HG02678 (cell line): ENCODE results near the gene PKD2.
"Not testable (repeated sequence)": the region's sequence is repeated elsewhere in the genome, so short reads cannot be mapped to it uniquely, and the experiment has no call there.

Experiments
- ATAC-seq: cut with Tn5 transposase; IDR thresholded peaks from one replicate; pipeline ENCODE4 v1.9.1; 2021; ENCODE audit warnings: mild to moderate bottlenecking, moderate library complexity; ENCODE audit not compliant: unreplicated experiment

The PKD2 gene

GRCh38 chr4:88063634-88064296, 56.3 kb downstream of the PKD2 start:
- no peak for ATAC-seq

GRCh38 chr4:88064410-88064809, 57.0 kb downstream of the PKD2 start:
- ATAC-seq = no peak

- no peak for ATAC-seq
Observed at GRCh38 chr4:88070031-88070430, 62.6 kb downstream of the PKD2 start.

- no peak for ATAC-seq
Observed at GRCh38 chr4:88075336-88075735, 67.9 kb downstream of the PKD2 start.

GRCh38 chr4:88077911-88078524, 70.6 kb downstream of the PKD2 start:
- ATAC-seq = no peak

- ATAC-seq = no peak
Observed at GRCh38 chr4:88078579-88078978, 71.1 kb downstream of the PKD2 start.

- no peak for ATAC-seq
Observed at GRCh38 chr4:88080626-88081025, 73.2 kb downstream of the PKD2 start.

GRCh38 chr4:88087004-88087403, 79.6 kb downstream of the PKD2 start:
- no peak for ATAC-seq

GRCh38 chr4:88090898-88091297, 83.5 kb downstream of the PKD2 start:
- no peak for ATAC-seq

GRCh38 chr4:88091378-88091777, 83.9 kb downstream of the PKD2 start:
- ATAC-seq = no peak

GRCh38 chr4:88093874-88094273, 86.4 kb downstream of the PKD2 start:
- ATAC-seq = no peak

GRCh38 chr4:88097301-88097700, 89.9 kb downstream of the PKD2 start:
- ATAC-seq = no peak

GRCh38 chr4:88097781-88098180, 90.3 kb downstream of the PKD2 start:
- no peak for ATAC-seq

- ATAC-seq = no peak
Observed at GRCh38 chr4:88098993-88099752, 91.7 kb downstream of the PKD2 start.

GRCh38 chr4:88101165-88101564, 93.7 kb downstream of the PKD2 start:
- ATAC-seq = no peak

- ATAC-seq = no peak
Observed at GRCh38 chr4:88102026-88102425, 94.6 kb downstream of the PKD2 start.

- no peak for ATAC-seq
Observed at GRCh38 chr4:88104902-88105610, 97.6 kb downstream of the PKD2 start.

GRCh38 chr4:88106205-88106604, 98.8 kb downstream of the PKD2 start:
- no peak for ATAC-seq

GRCh38 chr4:88107406-88108107, 100.1 kb downstream of the PKD2 start:
- ATAC-seq = no peak

GRCh38 chr4:88108108-88108465, 100.7 kb downstream of the PKD2 start:
- not testable (repeated sequence) for ATAC-seq

- ATAC-seq = no peak
Observed at GRCh38 chr4:88108747-88109122, 101.3 kb downstream of the PKD2 start.
